Mesodermal cell (in vitro differentiated cells): ENCODE data around the gene MAN1C1.

ENCODE experiments used
- H3K27ac ChIP-seq: 2 replicates; pipeline ENCODE4 v1.7.0; 2013; ENCODE audit warnings: mild to moderate bottlenecking, low read depth, low read length, moderate library complexity; ENCODE audit not compliant: severe bottlenecking
- H3K36me3 ChIP-seq: 2 replicates; pipeline ENCODE4 v1.7.1; 2013; ENCODE audit warnings: mild to moderate bottlenecking, low read length, moderate library complexity; ENCODE audit not compliant: control insufficient read depth, insufficient read depth
- H3K4me1 ChIP-seq: one replicate; pipeline ENCODE4 v1.7.1; 2013; ENCODE audit warnings: mild to moderate bottlenecking, low read length; ENCODE audit not compliant: insufficient read depth, control insufficient read depth, poor library complexity, severe bottlenecking
- H3K4me3 ChIP-seq: 2 replicates; pipeline ENCODE4 v1.7.0; 2013; ENCODE audit warnings: low read length, control low read depth, mild to moderate bottlenecking; ENCODE audit not compliant: insufficient read depth, poor library complexity, severe bottlenecking; ENCODE audit errors: extremely low read depth
- H3K9me3 ChIP-seq: 2 replicates; pipeline ENCODE4 v1.7.1; 2013; ENCODE audit warnings: mild to moderate bottlenecking, low read length, moderate library complexity; ENCODE audit not compliant: control insufficient read depth
- WGBS, 2 experiments: methylation state at CpG; one replicate each; pipeline ENCODE4 v1.1.5; 2013; ENCODE audit warnings: missing lambda C conversion rate in 2 of 2; ENCODE audit not compliant: insufficient coverage in 2 of 2; 5-methylcytosine and 5-hydroxymethylcytosine counted together

MAN1C1 gene

GRCh38 chr1:25779894-25780293 is 163.3 kb downstream of the MAN1C1 start:
- H3K27ac ChIP-seq = no peak overlapping the region
- WGBS, 2 experiments = 78 to 100% methylated on average over 1 of the region's 4 CpGs
- no peaks in the 10 kb centered on the region for H3K9me3 ChIP-seq
- H3K36me3 ChIP-seq = no peaks in the 10 kb centered on the region
- peaks cover 10% of the 10 kb centered on the region for H3K4me1 ChIP-seq
- no peak overlapping the region for H3K4me3 ChIP-seq

- Histone ChIP-seq H3K36me3 (no peaks in the 10 kb centered on the region), H3K9me3 (no peaks in the 10 kb centered on the region), H3K4me1 (peaks cover 4% of the 10 kb centered on the region), H3K27ac (no peak overlapping the region), H3K4me3 (no peak overlapping the region)
- WGBS, 2 experiments = 63 to 78% methylated on average over 7 to 13 of the region's 14 CpGs
Measured at GRCh38 chr1:25780318-25781129, 163.9 kb downstream of the MAN1C1 start.

DNA sequence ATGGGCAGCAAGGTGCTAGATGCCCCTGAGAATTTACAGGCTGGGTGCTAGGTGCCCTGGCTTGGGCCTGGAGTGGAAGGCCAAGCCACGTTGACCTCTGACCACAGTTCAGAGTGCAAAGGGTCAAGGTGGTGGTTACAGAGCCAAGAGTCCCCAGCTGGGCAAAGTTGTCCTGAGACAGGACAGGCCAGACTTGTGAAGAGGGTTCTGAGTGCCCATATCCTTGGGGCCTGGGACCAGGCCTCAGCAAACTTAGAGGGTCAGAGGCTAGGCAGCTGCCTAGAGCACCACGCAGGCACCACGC is 164.5 kb downstream of the MAN1C1 start:
- no peak overlapping the region for H3K4me3 ChIP-seq
- no peaks in the 10 kb centered on the region for H3K4me1 ChIP-seq
- no peaks in the 10 kb centered on the region for H3K9me3 ChIP-seq
- 87 to 100% methylated on average over 1 to 3 of the region's 3 CpGs for WGBS, 2 experiments
- H3K36me3 ChIP-seq = no peaks in the 10 kb centered on the region
- H3K27ac ChIP-seq = no peak overlapping the region

DNA sequence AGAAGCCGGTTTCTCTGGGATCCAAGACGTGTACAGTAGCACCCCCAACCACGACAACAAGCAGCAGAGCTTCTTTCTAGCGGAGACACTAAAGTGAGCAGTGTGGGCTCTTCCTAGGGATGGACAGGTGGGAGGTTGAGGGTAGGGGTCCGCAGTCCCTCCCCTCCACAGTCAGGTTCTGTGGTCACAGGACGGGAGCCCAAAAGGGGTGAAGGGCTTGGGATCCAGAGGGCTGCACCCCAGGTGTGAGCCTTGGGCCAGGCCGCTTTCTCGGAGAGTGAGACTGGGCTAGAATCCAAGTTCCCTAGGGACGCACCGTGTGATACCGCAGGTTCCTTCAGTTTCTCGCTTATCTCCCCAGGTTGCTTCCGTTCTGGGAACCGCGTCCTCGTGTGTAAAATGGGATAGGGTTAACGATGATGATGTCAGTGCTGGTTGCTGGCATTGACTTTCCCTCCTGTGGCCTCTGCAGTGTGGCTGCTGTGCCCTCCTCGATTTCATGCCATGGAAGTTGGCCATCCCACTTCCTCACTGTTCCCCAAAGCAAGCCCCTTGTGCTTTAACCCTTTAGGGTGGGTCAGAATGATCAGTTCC is 166.1 kb downstream of the MAN1C1 start:
- no peaks in the 10 kb centered on the region for H3K9me3 ChIP-seq
- no peaks in the 10 kb centered on the region for H3K36me3 ChIP-seq
- no peak overlapping the region for H3K4me3 ChIP-seq
- H3K27ac ChIP-seq = no peak overlapping the region
- H3K4me1 ChIP-seq = peaks cover 2% of the 10 kb centered on the region
- 83 to 96% methylated on average over 12 to 14 of the region's 18 CpGs for WGBS, 2 experiments

- Histone ChIP-seq H3K36me3 (no peaks in the 10 kb centered on the region), H3K4me3 (no peak overlapping the region), H3K27ac (no peak overlapping the region), H3K9me3 (no peaks in the 10 kb centered on the region), H3K4me1 (peaks cover 2% of the 10 kb centered on the region)
- WGBS, 2 experiments = 79 to 82% methylated on average over 7 of the region's 9 CpGs
Measured at GRCh38 chr1:25784575-25785051, 168.0 kb downstream of the MAN1C1 start.

- Histone ChIP-seq H3K4me1 (peaks cover 2% of the 10 kb centered on the region), H3K9me3 (no peaks in the 10 kb centered on the region), H3K4me3 (no peak overlapping the region), H3K27ac (no peak overlapping the region), H3K36me3 (no peaks in the 10 kb centered on the region)
- WGBS, 2 experiments = 80 to 89% methylated on average over 7 of the region's 10 CpGs
Measured at GRCh38 chr1:25785333-25786067, 168.9 kb downstream of the MAN1C1 start.

DNA sequence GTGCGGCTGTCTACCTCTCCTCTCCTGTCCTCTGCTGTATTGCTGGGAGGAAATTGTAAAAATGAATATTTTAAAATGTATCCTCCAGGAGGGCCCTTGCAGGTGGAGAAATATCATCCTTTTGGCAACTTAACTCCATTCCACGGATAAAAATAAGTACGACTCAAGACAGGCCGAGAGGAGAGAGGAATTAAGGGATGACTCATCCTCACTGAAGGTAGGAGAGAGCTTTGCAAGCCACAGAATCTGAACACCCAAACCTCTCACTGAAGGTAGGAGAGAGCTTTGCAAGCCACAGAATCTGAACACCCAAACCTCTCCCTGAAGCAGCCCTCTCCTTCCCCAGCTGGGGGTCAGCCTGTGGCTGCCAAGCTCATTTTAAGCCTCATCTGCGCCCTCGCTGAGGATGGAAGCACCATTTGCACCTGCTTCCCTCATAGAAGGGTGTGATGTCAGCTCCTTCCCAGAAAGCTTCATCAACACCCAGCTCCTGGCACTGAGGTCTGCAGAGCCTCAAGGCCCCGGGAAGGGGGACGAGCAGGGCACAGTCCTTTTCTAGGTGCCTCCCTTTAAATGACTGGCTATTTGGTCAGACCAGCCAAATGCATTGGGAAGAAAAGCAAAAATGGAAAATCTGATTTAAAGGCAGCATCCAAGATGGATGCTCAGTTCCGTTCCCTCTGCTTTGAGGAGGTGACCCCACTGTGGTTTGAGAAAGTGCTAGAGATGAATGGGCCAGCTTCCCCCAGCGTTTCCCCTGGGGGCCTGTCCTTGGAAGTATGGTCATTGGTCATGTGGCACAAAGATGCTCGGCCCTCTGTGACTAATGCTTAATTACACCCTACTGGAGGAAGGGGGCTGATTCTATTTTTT is 170.5 kb downstream of the MAN1C1 start:
- Histone ChIP-seq H3K9me3 (no peaks in the 10 kb centered on the region), H3K4me1 (peaks cover 2% of the 10 kb centered on the region), H3K4me3 (no peak overlapping the region), H3K36me3 (no peaks in the 10 kb centered on the region), H3K27ac (no peak overlapping the region)
- WGBS, 2 experiments = 74 to 82% methylated on average over 6 to 7 of the region's 11 CpGs

DNA sequence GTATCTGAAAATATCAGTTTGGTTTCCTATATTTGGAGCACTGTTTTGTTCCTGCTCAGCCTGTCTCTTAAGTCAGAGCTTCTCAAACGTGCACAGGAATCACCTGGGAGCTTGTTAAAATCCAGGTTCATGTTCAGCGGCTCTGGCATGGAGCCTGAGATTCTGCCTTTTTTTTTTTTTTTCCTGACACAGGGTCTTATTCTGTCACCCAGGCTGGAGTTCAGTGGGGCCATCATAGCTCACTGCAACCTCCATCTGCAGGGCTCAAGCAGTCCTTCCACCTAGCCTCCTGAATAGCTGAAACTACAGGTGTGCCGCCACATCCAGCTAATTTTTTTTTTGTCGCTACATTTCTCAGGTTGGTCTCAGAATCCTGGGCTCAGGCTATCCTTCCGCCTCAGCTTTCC is 171.2 kb downstream of the MAN1C1 start:
- H3K36me3 ChIP-seq = no peaks in the 10 kb centered on the region
- 91 to 93% methylated on average over 5 of the region's 5 CpGs for WGBS, 2 experiments
- H3K27ac ChIP-seq = no peak overlapping the region
- peaks cover 2% of the 10 kb centered on the region for H3K4me1 ChIP-seq
- no peak overlapping the region for H3K4me3 ChIP-seq
- no peaks in the 10 kb centered on the region for H3K9me3 ChIP-seq

DNA sequence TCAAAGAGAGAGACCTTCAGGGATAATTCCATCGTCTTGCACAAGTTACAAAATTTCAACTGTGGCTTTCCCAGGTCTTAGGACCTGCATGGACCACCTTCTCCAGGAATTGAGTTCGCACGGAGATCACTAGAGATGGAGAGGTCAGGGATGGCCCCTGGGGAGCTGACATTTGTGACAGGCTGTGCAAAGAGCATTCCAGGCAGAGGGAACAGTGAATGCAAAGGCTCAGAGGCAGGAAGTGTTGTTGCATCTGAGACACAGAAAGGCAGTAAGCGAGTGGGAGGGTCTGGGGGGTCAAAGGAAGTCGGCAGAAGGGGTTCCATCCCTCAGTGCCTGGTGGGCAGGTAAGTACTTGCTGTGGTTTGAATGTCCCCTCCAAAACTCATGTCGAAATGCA is 173.9 kb downstream of the MAN1C1 start:
- H3K9me3 ChIP-seq = no peaks in the 10 kb centered on the region
- H3K27ac ChIP-seq = no peak overlapping the region
- no peaks in the 10 kb centered on the region for H3K36me3 ChIP-seq
- H3K4me1 ChIP-seq = peaks cover 7% of the 10 kb centered on the region
- no peak overlapping the region for H3K4me3 ChIP-seq
- WGBS, 2 experiments = 87 to 98% methylated on average over 6 of the region's 6 CpGs

DNA sequence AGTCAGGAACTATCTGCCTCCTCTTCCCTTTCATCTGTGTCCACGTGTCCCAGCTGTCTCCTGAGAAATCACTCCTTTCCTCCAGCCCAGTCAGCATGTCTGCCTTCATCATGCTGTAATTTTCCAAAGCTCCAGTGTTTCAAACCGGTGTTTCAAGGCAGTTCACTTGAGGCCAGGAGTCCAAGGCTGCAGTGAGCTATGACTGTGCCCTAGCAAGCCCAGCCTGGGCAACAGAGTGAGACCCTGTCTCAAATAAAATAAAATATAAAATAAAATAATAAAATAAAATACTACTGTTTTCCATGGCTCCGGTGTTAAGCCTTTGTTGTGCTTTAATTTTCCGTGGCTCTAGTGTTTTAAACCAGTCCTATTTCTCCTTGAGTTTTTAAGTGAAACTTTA is 175.5 kb downstream of the MAN1C1 start:
- H3K36me3 ChIP-seq = no peaks in the 10 kb centered on the region
- H3K4me1 ChIP-seq = peaks cover 6% of the 10 kb centered on the region
- H3K27ac ChIP-seq = no peak overlapping the region
- WGBS, 2 experiments = 42 to 73% methylated on average over 1 to 2 of the region's 4 CpGs
- H3K9me3 ChIP-seq = no peaks in the 10 kb centered on the region
- H3K4me3 ChIP-seq = no peak overlapping the region
